GM23338 (cell line): ENCODE data around the gene KMT2C. TPM values are rescaled to one million over a fixed set of nuclear protein-coding genes. Genes with fewer than 3 reads are reported as not detected.

Experiments
- ATAC-seq: fragments of 200-7000 bp; cut with Tn5 transposase; 3 replicates; pipeline ENCODE4 v1.9.1; 2020
- DNase-seq: peaks from one replicate; pipeline ENCODE4 v3.0.0-alpha.2; 2015; ENCODE audit warnings: low spot score
- H2AFZ ChIP-seq: fragments of 200-600 bp; sonication (generic); 2 replicates; pipeline ENCODE4 v1.8.0; 2016; ENCODE audit warnings: antibody characterized with exemption, mild to moderate bottlenecking, moderate library complexity
- H3F3A ChIP-seq: fragments of 200-600 bp; sonication (generic); replicated peaks from 2 replicates; pipeline ENCODE4 v1.8.0; 2017; ENCODE audit warnings: antibody characterized with exemption, mixed run types, low read depth
- H3K27ac ChIP-seq: fragments of 200-600 bp; sonication (generic); 2 replicates; pipeline ENCODE4 v1.6.1; 2016; ENCODE audit warnings: low read depth
- H3K27me3 ChIP-seq: fragments of 200-600 bp; sonication (generic); 2 replicates; pipeline ENCODE4 v1.8.0; 2016; ENCODE audit warnings: mild to moderate bottlenecking, mixed run types, moderate library complexity; ENCODE audit not compliant: insufficient read depth
- H3K36me3 ChIP-seq: fragments of 200-600 bp; sonication (generic); 2 replicates; pipeline ENCODE4 v1.8.0; 2016; ENCODE audit warnings: mild to moderate bottlenecking; ENCODE audit not compliant: insufficient read depth
- H3K4me1 ChIP-seq: fragments of 200-600 bp; sonication (generic); 2 replicates; pipeline ENCODE4 v1.8.0; 2016; ENCODE audit warnings: mild to moderate bottlenecking, moderate library complexity; ENCODE audit not compliant: insufficient read depth
- H3K4me2 ChIP-seq: fragments of 200-600 bp; sonication (generic); 2 replicates; pipeline ENCODE4 v1.7.1; 2017; ENCODE audit warnings: mixed run types
- H3K4me3 ChIP-seq: fragments of 200-600 bp; sonication (generic); 2 replicates; pipeline ENCODE4 v1.6.1; 2016; ENCODE audit warnings: mixed run types
- H3K79me2 ChIP-seq: fragments of 200-600 bp; sonication (generic); replicated peaks from 2 replicates; pipeline ENCODE4 v1.8.0; 2017; ENCODE audit warnings: mild to moderate bottlenecking; ENCODE audit not compliant: insufficient read depth
- H3K9me2 ChIP-seq: fragments of 200-600 bp; sonication (generic); 2 replicates; pipeline ENCODE4 v1.8.0; 2017; ENCODE audit not compliant: insufficient read depth
- H4K20me1 ChIP-seq: fragments of 200-600 bp; sonication (generic); replicated peaks from 2 replicates; pipeline ENCODE4 v1.8.0; 2017; ENCODE audit warnings: mild to moderate bottlenecking; ENCODE audit not compliant: insufficient read depth
- H3K27ac Mint-ChIP-seq: 2 replicates; pipeline ENCODE4 v1.8.0; 2020; ENCODE audit warnings: inconsistent platforms, mild to moderate bottlenecking, moderate library complexity, mixed read lengths
- H3K27me3 Mint-ChIP-seq: 3 replicates; pipeline ENCODE4 v1.8.0; 2022; ENCODE audit warnings: low read depth, mild to moderate bottlenecking, moderate library complexity, mixed read lengths, inconsistent platforms; ENCODE audit not compliant: insufficient read depth, poor library complexity
- H3K36me3 Mint-ChIP-seq: 3 replicates; pipeline ENCODE4 v1.8.0; 2021; ENCODE audit warnings: low read depth, mild to moderate bottlenecking, inconsistent platforms, moderate library complexity, mixed read lengths
- H3K4me1 Mint-ChIP-seq: 3 replicates; pipeline ENCODE4 v1.8.0; 2020; ENCODE audit warnings: mild to moderate bottlenecking, inconsistent platforms, mixed read lengths
- H3K4me3 Mint-ChIP-seq: 3 replicates; pipeline ENCODE4 v1.8.0; 2021; ENCODE audit warnings: moderate library complexity, mild to moderate bottlenecking, inconsistent platforms, mixed read lengths
- H3K9me3 Mint-ChIP-seq: 3 replicates; pipeline ENCODE4 v1.8.0; 2020; ENCODE audit warnings: moderate library complexity, mild to moderate bottlenecking, inconsistent platforms, mixed read lengths
- CREB1 ChIP-seq: fragments of 250-450 bp; sonication (Bioruptor Pico); IDR thresholded peaks from 2 replicates; pipeline ENCODE4 v1.5.0; 2020; ENCODE audit warnings: low read depth, mild to moderate bottlenecking, moderate library complexity
- CTCF ChIP-seq, 2 experiments: fragments of 200-600 bp in 1 of 2; sonication (generic) in 1 of 2; conservative IDR thresholded peaks; 2 replicates each; pipeline versions ENCODE4 v1.5.1 to v1.6.1; 2016 to 2017; ENCODE audit warnings: antibody characterized with exemption in 2 of 2, low read depth in 2 of 2, mild to moderate bottlenecking in 2 of 2, moderate library complexity in 1 of 2
- ETS1 ChIP-seq: IDR thresholded peaks from 2 replicates; pipeline ENCODE4 v1.6.1; 2016; ENCODE audit warnings: antibody characterized with exemption
- EZH2 ChIP-seq: fragments of 200-600 bp; sonication (generic); IDR thresholded peaks from one replicate; pipeline ENCODE4 v1.8.0; 2017; ENCODE audit warnings: antibody characterized with exemption, mild to moderate bottlenecking, low read depth; ENCODE audit not compliant: unreplicated experiment
- EZH2phosphoT487 ChIP-seq: fragments of 200-600 bp; sonication (generic); IDR thresholded peaks from one replicate; pipeline ENCODE4 v1.8.1; 2018; ENCODE audit warnings: antibody characterized with exemption; ENCODE audit not compliant: unreplicated experiment
- JUNB ChIP-seq: IDR thresholded peaks from one replicate; pipeline ENCODE4 v1.6.1; 2016; ENCODE audit warnings: antibody characterized with exemption; ENCODE audit not compliant: unreplicated experiment
- NANOG ChIP-seq: IDR thresholded peaks from 2 replicates; pipeline ENCODE4 v1.6.1; 2016; ENCODE audit warnings: antibody characterized with exemption, borderline replicate concordance
- POLR2AphosphoS5 ChIP-seq: IDR thresholded peaks from 2 replicates; pipeline ENCODE4 v1.6.1; 2016; ENCODE audit warnings: antibody characterized with exemption, low read depth
- REST ChIP-seq: IDR thresholded peaks from one replicate; pipeline ENCODE4 v1.6.1; 2018; ENCODE audit warnings: antibody characterized with exemption; ENCODE audit not compliant: unreplicated experiment
- STAT1 ChIP-seq: IDR thresholded peaks from one replicate; pipeline ENCODE4 v1.6.1; 2016; ENCODE audit warnings: antibody characterized with exemption; ENCODE audit not compliant: unreplicated experiment
- ZNF114 ChIP-seq: fragments of 250-450 bp; sonication (Bioruptor Pico); IDR thresholded peaks from 2 replicates; pipeline ENCODE4 v1.5.0; 2020; ENCODE audit warnings: mild to moderate bottlenecking, moderate library complexity
- ZNF331 ChIP-seq: fragments of 250-450 bp; sonication (Bioruptor Pico); IDR thresholded peaks from 2 replicates; pipeline ENCODE4 v1.5.0; 2020; ENCODE audit warnings: low read depth, mild to moderate bottlenecking, moderate library complexity
- ZNF462 ChIP-seq: fragments of 250-450 bp; sonication (Bioruptor Pico); IDR thresholded peaks from 2 replicates; pipeline ENCODE4 v1.5.0; 2020; ENCODE audit warnings: mild to moderate bottlenecking, moderate library complexity
- polyA plus RNA-seq: library from polyadenylated mRNA; unstranded; fragments of >200 nt; fragmentation: Nextera tagmentation; extraction: Ambion mirVana; gene quantifications from 2 replicates; pipeline ENCODE4 v1.2.1, GENCODE V29; 2016
- total RNA-seq: library from RNA; depleted of rRNA; stranded (reverse); fragments of >200 nt; shearing (Covaris generic); gene quantifications from 2 replicates; pipeline ENCODE4 v1.2.3, GENCODE V29; 2014

KMT2C gene
- total and polyA plus RNA-seq, 2 experiments from 2014 or later, result 11.4 to 39.0 TPM

GRCh38 chr7:152313217-152313616 is 122.6 kb downstream of the KMT2C start:
- Histone ChIP-seq H3K4me2 (no peak overlapping the region), H3K4me3 (no peak overlapping the region), H3K27ac (no peak overlapping the region), H3K79me2 (0 out of 2 replicates have a peak, but pooled peaks cover 4% of the 10 kb centered on the region), H3K4me1 (no peaks in the 10 kb centered on the region), H3K27me3 (no peaks in the 10 kb centered on the region), H3K36me3 (no peaks in the 10 kb centered on the region), H2AFZ (no peak overlapping the region), H4K20me1 (no peaks in the 10 kb centered on the region), H3K9me2 (no peaks in the 10 kb centered on the region), H3F3A (no peaks in the 10 kb centered on the region)
- Mint-ChIP-seq H3K4me1 (no peaks in the 10 kb centered on the region), H3K27ac (no peak overlapping the region), H3K9me3 (no peaks in the 10 kb centered on the region), H3K36me3 (peaks cover 6% of the 10 kb centered on the region; the same call in 2 of the 3 replicates), H3K4me3 (no peak overlapping the region), H3K27me3 (no peaks in the 10 kb centered on the region)
- DNase-seq (no peak), ATAC-seq (no peak)
- TF ChIP-seq ZNF462 (CRISPR knock-in tag) (no peak), ZNF114 (CRISPR knock-in tag) (no peak), EZH2 (no peak), CTCF (conservative IDR thresholded peaks at IDR 0.05; ENCODE audit: low read depth in 2 of 2) (no peak), ETS1 (no peak), EZH2phosphoT487 (no peak), REST (no peak), CREB1 (no peak), STAT1 (no peak), JUNB (no peak), NANOG (no peak), ZNF331 (CRISPR knock-in tag) (no peak), POLR2AphosphoS5 (no peak)
